Activated naive CD8-positive, alpha-beta T cell (primary cell): ENCODE data around the gene OARD1.

Experiments used
- H3K27ac Mint-ChIP-seq: one replicate; pipeline ENCODE4 v1.8.0; 2021; ENCODE audit warnings: mixed read lengths
- H3K27me3 Mint-ChIP-seq: one replicate; pipeline ENCODE4 v1.8.0; 2021; ENCODE audit warnings: mixed read lengths
- H3K36me3 Mint-ChIP-seq: one replicate; pipeline ENCODE4 v1.8.0; 2021; ENCODE audit warnings: mixed read lengths
- H3K4me1 Mint-ChIP-seq: one replicate; pipeline ENCODE4 v1.8.0; 2021; ENCODE audit warnings: low read depth, mixed read lengths
- H3K4me3 Mint-ChIP-seq: one replicate; pipeline ENCODE4 v1.8.0; 2021; ENCODE audit warnings: mild to moderate bottlenecking, mixed read lengths
- H3K9me3 Mint-ChIP-seq: one replicate; pipeline ENCODE4 v1.8.0; 2021; ENCODE audit warnings: low read depth, mixed read lengths

Gene OARD1

DNA sequence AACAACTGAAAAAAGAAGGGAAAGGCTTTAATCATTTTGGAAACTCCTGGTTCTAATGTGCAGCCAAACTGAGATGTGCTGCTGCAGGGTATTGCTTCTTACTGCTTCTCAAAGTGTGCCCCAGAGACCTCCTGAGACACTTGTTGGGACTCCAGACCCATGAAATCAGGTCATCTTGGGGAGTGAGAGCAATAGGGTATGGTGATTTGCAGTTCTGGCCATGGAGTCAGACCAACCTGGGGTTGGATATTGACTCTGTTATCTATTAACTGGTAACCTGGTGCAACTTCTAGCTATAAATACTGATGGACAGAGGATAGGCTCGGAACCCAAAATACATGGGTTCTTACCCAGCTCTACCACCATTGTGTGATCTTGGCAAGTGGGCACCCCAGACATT, 26.1 kb downstream of the OARD1 start:
- Mint-ChIP-seq H3K4me3 (no peak overlapping the region), H3K36me3 (peaks cover 4% of the 10 kb centered on the region), H3K27me3 (no peaks in the 10 kb centered on the region), H3K4me1 (no peaks in the 10 kb centered on the region), H3K9me3 (no peaks in the 10 kb centered on the region), H3K27ac (no peak overlapping the region)

DNA sequence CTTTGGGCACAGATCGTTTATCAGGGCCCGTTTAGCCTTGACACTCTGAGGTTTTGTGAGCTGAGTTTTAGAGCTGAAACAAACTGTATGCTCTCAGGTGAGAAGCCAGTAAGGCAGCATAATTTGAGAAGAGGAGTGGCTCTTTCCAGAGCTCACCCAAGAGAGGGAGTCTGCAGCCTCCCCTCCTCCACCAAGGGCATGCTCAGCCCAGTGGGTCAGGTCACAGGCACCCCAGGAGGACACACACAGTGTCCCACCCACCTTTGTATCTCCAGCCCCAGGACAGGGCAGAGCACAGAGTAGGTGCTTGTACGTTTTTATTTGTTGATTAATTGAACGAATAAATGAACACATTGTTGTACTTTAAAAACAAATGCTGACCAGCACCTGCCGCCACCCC, 26.5 kb downstream of the OARD1 start:
- H3K36me3 Mint-ChIP-seq, result peaks cover 4% of the 10 kb centered on the region
- H3K4me3 Mint-ChIP-seq, result no peak overlapping the region
- no peaks in the 10 kb centered on the region for H3K9me3 Mint-ChIP-seq
- no peaks in the 10 kb centered on the region for H3K4me1 Mint-ChIP-seq
- H3K27ac Mint-ChIP-seq, result no peak overlapping the region
- no peaks in the 10 kb centered on the region for H3K27me3 Mint-ChIP-seq

DNA sequence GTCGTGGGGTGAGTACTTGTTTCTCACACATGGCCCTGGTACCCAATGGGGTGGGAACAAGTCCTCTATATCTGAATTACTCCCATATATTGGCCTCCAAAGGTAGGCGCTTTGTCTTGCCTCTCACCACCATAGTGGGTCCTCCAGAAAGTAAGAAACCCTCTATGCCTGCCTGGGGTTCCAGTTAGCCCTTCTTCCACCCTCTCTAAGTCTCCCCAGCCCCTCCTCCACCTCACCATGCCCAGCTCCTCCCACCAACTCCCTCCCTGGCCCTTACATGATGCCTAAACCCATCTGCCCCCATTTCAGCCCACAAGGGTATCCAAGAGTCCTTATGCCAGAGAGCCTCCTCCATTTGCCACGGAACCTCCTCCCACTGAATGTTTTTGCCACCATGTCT, 29.0 kb downstream of the OARD1 start:
- H3K36me3 Mint-ChIP-seq, result peaks cover 4% of the 10 kb centered on the region
- H3K4me3 Mint-ChIP-seq, result no peak overlapping the region
- H3K4me1 Mint-ChIP-seq, result no peaks in the 10 kb centered on the region
- no peaks in the 10 kb centered on the region for H3K27me3 Mint-ChIP-seq
- no peak overlapping the region for H3K27ac Mint-ChIP-seq
- H3K9me3 Mint-ChIP-seq, result no peaks in the 10 kb centered on the region

DNA sequence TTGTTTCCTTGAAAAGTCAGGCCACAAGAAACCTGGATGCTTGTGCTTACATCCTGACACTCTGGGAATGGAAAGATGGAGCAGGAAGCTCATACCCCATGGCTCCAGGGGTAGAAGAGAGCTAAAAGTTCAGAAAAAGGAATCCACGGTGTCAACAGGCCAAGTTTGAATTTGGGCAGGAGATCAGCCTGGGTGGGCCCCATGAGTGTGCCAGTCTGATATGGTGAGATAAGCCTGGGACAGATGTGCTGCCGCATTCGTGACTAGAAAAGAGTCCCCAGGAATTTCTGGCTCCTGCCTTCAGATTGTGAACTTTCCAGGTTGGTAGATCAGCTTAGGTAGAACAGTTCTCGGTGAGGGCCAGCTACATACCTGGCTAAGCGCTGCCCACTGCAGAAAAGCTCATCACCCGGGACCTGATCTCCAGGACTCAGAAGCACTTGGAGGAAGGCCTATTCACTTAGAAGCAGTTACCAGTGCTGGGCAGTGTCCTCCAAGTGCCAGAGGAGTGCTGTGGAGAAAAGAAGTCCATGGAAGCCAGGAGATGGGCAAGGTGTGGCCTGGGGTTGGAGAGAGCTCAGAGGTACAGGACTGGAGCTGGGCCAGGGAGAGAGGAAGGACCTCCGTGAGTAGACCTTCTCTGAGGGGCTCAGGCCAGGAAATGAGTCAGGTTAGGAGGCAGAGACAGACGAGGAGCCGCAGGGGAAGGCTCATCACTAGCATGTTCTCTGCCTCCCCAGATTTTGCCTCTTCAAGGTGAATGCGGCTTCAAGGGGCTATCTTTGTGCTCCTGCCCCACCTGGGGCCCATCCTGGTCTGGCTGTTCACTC, 29.7 kb downstream of the OARD1 start, which contains the start of gene TSPO2:
TSS of gene TSPO2 (plus strand) at position 242 of the 830 bp plus-strand sequence. CDS start at position 761, 519 bp downstream.
- Mint-ChIP-seq H3K4me3 (no peak within 1 kb of the TSS), H3K27me3 (no peaks in the 10 kb centered on the region), H3K27ac (no peak within 1 kb of the TSS), H3K36me3 (peaks cover 2% of the 10 kb centered on the region), H3K4me1 (no peaks in the 10 kb centered on the region), H3K9me3 (no peaks in the 10 kb centered on the region)

DNA sequence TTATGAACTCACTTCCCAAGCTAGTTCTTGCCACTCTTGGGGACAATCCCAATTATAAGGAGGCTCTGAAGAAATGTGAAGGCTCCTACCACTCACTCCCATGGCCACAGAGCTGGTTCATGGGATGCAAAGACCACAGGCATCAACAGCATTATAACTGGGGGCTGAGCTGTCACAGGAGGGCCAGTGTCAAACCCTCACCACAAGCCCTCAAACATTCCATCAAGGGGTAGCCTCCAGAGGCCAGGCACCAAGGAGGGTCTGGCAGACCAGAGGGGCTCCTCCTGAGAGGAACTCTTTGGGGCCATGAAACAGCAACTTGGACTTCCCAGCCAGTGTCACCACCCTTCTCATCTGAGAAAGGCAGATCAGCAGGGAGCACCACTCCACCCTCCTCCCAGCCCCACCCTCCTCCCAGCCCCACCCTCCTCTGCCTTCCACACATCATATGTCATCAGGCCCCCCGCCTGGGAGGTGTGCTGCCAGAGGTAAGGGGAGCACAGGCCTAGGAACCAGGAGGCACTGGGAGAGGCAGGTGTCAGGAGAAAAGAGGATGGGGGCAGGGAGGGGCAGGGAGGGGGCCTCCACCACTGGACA, 31.1 kb downstream of the OARD1 start:
- Mint-ChIP-seq H3K4me3 (no peak overlapping the region), H3K27ac (no peak overlapping the region), H3K9me3 (no peaks in the 10 kb centered on the region), H3K27me3 (no peaks in the 10 kb centered on the region), H3K36me3 (peaks cover 2% of the 10 kb centered on the region), H3K4me1 (no peaks in the 10 kb centered on the region)

DNA sequence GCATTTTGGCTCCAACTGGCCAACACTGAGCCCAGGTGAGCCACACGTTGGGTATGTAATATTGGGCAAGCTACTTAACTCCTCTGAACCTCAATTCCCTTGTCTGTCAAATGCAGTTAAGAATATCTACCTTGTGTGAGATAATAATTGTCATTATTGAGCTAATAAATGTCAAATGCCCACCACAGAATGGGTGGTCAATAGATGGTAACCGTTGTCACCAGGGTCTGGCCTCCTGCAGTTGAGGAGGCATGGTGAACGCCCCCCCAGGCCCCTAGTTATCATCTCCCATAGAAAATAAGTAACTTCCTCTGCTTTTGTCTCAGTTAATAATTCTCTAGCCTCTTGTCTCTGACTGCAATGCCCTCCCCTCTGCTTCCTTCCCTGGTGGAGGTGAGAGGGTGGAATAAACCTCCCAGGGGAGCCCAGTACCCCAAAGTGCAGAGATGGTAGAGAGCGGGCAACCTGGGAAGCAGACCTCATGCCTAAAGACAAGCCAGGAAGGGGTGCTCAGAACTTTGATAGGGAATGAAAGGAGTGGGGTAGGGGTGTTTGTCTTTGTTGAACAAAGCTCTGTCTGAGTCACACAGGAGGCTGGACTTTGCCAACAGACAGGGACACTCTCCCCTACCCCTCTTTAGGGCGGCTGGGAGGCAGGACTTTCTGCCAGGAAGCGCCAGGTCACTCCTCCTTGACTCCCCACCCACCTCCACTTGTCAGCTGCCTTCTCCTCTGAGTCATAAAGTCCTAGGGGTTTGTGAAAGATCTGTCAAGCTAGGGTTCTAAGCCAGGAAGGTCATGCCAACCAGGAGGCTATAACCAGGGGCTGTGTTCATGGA, 31.8 kb downstream of the OARD1 start:
- Mint-ChIP-seq H3K27me3 (no peaks in the 10 kb centered on the region), H3K27ac (peak overlapping the region; percentile 46), H3K4me1 (no peaks in the 10 kb centered on the region), H3K4me3 (no peak overlapping the region), H3K9me3 (no peaks in the 10 kb centered on the region), H3K36me3 (peaks cover 2% of the 10 kb centered on the region)

DNA sequence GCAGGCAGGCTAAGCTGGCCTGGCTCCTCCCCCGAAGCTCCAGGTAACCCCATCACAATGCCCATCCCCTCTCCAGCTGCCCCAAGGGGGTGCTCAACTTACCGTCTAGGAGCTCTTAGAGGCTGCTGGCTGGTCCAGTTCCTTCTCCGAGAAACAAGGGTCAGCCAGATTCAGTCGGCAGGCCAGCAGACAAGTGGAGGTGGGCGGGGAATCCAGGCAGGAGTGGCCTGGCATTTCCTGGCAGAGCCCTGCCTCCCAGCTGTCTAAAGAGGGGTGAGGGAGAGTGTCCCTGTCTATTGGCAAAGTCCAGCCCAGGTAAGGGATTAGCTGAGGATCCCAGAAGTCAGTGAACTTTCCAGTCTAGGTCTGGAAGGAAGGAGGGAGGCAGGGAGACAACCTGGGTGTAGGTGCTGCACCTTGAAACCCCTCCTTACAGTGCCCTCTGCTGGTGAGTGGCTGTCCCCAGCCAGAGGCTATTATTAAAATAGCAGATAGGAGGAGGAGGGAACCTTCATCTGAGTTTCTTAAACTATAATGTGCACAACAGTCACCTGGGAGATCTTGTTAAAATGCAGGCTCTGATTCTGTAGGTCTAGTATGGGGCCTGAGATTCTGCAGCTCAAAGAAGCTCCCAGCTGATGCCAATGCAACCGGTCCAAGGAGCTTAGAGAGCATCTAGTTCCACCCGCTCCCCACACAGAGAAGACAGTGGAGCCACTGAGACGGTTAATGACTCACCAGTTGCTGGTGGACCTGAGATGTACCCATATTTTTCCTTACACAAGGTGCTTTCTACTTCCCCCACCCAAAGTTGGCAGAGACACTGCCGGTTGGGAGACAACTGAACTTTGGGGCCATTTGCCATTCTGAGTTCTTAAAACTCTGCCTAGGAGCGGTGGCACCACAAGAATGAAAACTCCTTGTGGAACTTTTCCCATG, 32.8 kb downstream of the OARD1 start, which contains the start of gene UNC5CL:
TSS of gene UNC5CL (minus strand) at position 162 of the 939 bp plus-strand sequence. CDS start 4,147 bp downstream, outside the sequence.
- Mint-ChIP-seq H3K4me3 (no peak within 1 kb of the TSS), H3K36me3 (peaks cover 2% of the 10 kb centered on the region), H3K9me3 (no peaks in the 10 kb centered on the region), H3K27ac (no peak within 1 kb of the TSS), H3K27me3 (no peaks in the 10 kb centered on the region), H3K4me1 (no peaks in the 10 kb centered on the region)

DNA sequence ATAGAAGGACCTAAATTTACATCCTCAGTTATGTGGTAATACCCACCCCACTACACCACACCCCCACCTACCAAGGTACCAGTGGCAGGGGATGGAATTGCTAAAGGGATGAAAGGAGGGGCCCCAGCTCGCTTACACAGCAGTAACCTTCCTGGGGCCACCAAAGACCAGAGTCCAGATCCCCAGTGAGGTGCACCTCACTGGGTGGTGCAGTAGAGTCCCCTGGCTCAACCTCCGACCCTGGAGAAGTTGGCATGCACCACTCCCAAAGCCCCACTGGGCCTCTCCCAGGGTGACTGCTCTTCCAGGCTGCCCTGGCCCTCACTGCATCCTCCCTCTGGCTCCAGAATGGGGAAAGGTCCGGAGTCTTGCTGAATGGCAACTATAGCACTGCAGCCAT, 34.0 kb downstream of the OARD1 start:
- Mint-ChIP-seq H3K27ac (no peak overlapping the region), H3K27me3 (no peaks in the 10 kb centered on the region), H3K4me1 (no peaks in the 10 kb centered on the region), H3K36me3 (peaks cover 2% of the 10 kb centered on the region), H3K9me3 (no peaks in the 10 kb centered on the region), H3K4me3 (no peak overlapping the region)

DNA sequence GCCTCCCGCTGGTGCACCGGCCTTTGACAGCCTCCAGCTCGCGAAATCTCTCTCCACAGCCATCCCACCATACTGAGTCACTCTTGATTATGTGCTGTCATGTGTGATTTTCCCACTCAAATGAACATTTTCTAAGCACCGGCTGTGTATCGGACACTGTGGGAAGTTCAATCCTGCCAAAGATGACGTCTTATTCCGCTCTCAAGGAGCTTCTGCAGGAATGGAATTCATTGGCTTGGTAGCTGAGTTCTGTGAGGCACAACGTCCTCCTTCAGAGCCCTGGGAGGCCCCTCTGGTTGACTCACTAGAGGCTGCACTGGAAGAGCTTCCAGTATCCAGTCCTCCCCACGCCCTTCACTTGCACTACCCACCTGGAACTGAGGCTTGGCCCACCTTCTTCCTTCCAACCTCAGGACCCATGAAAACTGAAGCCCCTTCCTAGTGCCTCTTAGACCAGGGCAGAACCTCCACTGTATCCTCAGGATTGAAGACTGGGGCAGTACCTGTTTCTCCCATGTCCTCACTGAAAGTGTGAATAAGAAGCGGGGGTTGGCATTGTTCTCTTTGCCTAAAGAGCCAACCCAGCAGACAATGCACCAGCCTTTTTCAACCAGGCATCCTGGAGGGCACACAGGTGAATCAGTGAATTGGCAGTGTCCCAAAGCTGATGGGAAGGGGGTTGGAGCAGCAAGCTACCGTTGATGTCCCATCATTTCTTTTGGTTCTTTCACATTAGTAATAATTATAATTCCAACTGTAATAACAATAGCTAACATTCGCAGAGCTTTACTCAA, 34.9 kb downstream of the OARD1 start:
- H3K36me3 Mint-ChIP-seq, result peaks cover 2% of the 10 kb centered on the region
- no peaks in the 10 kb centered on the region for H3K27me3 Mint-ChIP-seq
- no peak overlapping the region for H3K27ac Mint-ChIP-seq
- H3K4me1 Mint-ChIP-seq, result no peaks in the 10 kb centered on the region
- H3K4me3 Mint-ChIP-seq, result no peak overlapping the region
- H3K9me3 Mint-ChIP-seq, result no peaks in the 10 kb centered on the region

DNA sequence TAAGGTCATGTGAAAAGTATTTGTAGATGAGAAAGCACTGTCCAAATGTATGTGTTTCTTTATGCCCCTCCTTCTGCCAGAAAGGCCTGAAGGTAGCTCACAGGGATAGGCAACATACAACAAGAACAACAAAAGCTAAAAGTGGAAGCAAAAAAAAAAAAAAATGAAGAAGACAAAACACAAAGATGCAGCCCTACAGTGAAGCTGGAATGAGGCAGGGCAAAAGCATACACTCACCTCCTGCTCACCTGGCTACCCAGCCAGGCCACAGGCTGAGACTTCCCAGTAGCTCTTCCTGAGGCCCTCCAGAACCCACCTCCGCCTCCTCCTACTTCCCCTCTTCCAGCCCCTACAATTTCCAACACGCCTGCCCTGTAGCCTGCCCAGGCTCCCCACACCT, 35.6 kb downstream of the OARD1 start:
- Mint-ChIP-seq H3K27ac (no peak overlapping the region), H3K36me3 (peaks cover 2% of the 10 kb centered on the region), H3K4me3 (no peak overlapping the region), H3K4me1 (no peaks in the 10 kb centered on the region), H3K9me3 (no peaks in the 10 kb centered on the region), H3K27me3 (no peaks in the 10 kb centered on the region)

DNA sequence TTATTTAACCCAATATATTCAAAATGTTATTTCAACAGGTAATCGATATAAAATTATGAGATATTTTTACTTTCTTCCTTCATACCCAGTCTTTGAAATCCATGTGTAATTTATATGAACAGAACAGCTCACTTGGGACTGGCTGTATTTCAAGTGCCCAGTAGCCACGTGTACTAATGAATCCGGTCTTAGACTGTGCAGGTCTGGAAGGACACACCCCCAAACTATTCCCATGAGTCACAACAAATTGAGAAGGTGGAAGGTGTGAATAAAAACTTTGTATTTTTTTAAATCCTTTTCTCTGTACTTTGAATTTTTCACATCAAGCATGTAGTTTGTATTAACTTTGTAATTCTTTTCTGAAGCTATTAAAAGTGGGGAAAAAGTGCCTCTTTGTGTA, 36.0 kb downstream of the OARD1 start:
- Mint-ChIP-seq H3K27ac (no peak overlapping the region), H3K9me3 (no peaks in the 10 kb centered on the region), H3K36me3 (peaks cover 2% of the 10 kb centered on the region), H3K27me3 (no peaks in the 10 kb centered on the region), H3K4me3 (no peak overlapping the region), H3K4me1 (no peaks in the 10 kb centered on the region)

DNA sequence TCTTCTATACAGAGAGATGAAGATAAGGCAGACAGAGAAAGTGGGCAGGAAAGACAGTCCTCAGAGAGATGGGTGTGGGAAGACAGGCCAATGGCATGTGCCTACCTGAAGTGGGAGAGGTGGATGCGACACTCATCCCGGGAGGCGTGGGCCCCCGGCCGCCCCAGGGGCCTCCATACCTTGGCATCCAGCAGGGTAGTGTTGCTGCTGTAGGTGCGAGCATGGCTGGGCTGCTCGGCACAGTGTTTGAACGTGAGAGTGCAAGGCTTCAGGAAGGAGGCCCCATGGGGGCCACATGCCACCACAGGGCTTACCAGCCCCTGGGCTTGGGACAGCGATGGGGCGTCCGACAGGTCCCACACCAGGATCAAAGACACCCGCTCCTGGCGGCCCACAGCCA, 38.4 kb downstream of the OARD1 start:
- no peaks in the 10 kb centered on the region for H3K9me3 Mint-ChIP-seq
- no peak overlapping the region for H3K4me3 Mint-ChIP-seq
- peaks cover 2% of the 10 kb centered on the region for H3K36me3 Mint-ChIP-seq
- no peak overlapping the region for H3K27ac Mint-ChIP-seq
- H3K27me3 Mint-ChIP-seq, result no peaks in the 10 kb centered on the region
- peaks cover 6% of the 10 kb centered on the region for H3K4me1 Mint-ChIP-seq

DNA sequence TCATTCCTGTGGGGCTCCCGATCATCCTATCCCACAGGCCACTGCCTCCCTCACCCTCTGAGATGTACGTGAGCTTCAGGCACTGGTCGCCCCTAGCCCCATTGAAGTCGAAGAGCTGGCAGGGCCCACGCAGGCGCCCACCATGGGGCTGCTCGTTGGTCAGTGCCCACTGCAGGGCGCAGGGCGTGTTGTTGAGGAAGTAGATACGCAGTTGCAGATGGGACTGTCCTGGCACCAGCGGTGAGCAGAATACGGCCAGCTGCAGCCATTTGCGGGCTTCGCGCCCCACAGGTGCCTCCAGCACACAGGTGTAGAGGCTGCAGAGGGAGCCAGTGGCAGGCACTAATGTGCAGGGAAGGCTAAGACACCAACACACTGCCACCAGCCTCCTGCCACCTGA, 39.3 kb downstream of the OARD1 start:
- peaks cover 10% of the 10 kb centered on the region for H3K4me1 Mint-ChIP-seq
- no peak overlapping the region for H3K27ac Mint-ChIP-seq

More for the DNA sequence above, 39.3 kb downstream of the OARD1 start:
- Mint-ChIP-seq H3K4me3 (no peak overlapping the region), H3K36me3 (peaks cover 2% of the 10 kb centered on the region), H3K27me3 (no peaks in the 10 kb centered on the region), H3K9me3 (no peaks in the 10 kb centered on the region)
